ENCODE results near the gene CYP2C8.
"Not testable (repeated sequence)": the region's sequence is repeated elsewhere in the genome, so short reads cannot be mapped to it uniquely, and the experiment has no call there.

CYP2C8 gene

DNA sequence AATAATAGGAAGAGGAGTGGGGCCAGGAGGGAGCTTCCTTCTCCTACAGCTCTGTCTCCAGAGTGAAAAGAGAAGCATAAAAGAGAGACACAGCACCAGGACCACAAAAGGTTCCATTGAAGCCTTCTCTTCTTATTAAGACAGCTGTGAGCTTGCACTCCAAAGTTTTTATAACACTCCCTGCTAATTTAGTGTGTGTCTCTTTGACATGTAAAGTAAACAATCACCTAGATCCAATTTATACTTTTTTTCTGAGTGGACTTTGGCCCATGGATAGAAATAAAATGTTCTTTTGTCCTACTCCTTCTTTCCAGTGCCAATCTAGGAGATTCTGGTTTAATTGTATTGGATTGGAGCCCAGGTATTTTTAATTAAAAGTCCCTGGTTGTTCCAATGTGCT, at the start of gene CYP2C8:
Gene CYP2C8 (minus strand): TSS at position 212 of the 400 bp plus-strand sequence. CDS start 95 bp downstream, at position 117.
- DNase-seq, result no peak

DNA sequence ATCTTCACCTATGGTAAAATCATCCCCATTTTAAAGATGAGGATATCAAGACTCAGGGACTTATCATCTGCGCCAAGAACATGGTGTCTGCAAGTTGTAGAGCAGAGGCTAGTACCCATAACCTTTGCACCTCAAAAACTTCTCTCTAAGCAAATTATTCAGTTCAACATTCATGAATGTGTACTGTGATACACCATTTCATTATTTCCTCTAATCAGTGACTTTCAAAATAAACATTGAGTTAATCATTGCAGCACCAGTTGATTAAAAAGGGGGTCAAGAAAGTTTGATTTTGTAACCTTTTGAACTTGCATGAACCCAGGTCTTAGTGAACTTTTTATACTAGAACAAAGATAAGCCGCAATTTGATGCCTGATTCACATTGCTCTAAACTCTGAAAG, 47.6 kb upstream of the CYP2C8 start:
- no peak for DNase-seq

DNA sequence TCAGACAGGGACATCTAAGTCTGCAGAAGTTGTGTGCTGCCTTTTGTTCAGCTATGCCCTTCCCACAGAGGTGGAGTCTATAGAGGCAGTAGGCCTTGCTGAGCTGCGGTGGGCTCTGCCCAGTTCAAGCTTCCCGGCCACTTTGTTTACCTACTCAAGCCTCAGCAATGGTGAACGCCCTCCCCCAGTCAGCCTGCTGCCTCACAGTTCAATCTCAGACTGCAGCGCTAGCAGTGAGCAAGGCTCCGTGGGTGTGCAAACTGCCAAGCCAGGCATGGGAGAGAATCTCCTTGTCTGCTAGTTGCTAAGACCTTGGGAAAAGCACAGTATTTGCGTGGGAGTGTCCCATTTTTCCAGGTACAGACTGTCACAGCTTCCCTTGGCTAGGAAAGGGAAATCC, 41.5 kb upstream of the CYP2C8 start:
- DNase-seq, result not testable (repeated sequence)

DNA sequence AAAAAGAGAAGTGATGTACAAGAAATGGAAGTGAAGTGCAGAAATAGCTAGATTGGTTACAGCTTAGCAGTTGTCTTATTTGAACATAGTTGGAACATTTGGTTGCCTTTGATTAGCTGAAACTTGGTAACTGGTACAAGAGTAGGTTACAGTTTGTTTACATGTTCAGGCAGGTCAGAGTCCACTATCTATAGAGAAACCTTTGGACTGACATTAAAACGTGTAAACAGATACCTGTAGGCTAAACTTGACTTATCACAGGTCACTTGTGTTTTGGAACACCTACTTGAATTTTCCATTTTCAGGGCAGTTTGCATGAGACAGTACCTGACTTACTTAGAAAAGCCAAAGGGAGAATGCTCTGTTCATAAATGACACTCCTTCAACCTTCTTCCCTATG, 28.5 kb upstream of the CYP2C8 start:
- DNase-seq, result no peak

DNA sequence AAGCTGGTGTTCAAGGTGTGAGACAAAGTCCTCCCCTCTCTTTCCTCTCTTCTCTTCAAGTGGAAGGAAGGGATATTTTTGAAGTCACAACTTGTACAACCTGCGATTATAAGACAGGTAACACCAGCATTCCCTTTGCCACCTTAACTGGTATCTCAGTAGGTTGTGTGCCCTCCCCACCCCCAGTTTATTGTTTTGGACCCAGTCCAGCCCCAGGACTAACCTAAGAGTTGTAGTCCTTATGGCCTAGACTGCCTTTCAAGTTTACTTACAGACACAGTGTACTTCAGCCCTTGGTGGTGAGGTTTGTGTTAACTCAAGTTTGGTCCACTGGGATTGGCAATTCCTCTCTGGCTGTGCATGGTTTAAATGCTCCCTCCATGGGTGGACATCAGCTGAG, 26.8 kb upstream of the CYP2C8 start:
- DNase-seq, result no peak

DNA sequence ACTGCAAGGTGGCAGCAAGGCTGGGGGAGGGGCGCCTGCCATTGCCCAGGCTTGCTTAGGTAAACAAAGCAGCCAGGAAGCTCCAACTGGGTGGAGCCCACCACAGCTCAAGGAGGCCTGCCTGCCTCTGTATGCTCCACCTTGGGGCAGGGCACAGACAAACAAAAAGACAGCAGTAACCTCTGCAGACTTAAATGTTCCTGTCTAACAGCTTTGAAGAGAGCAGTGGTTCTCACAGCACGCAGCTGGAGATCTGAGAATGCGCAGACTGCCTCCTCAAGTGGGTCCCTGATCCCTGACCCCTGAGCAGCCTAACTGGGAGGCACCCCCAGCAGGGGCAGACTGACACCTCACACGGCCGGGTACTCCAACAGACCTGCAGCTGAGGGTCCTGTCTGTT, 10.3 kb upstream of the CYP2C8 start:
- not testable (repeated sequence) for DNase-seq

DNA sequence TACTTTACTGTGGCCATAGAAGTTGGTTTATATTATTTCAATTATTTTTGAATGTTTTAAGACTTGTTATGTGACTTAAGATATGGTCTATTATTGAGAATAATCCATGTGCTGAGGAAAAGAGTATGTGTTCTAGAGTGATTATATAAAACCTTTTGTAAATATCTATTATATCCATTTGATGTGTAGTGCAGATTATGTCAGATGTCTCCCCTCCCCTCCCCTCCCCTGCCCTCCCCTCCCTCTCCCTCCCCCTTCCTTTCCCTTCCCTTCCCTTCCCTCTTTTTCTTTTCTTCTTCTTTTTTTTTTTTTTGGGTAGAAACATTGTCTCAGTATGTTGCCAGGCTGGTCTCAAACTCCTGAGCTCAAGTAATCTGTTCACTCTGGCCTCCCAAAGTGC, 8.3 kb upstream of the CYP2C8 start:
- DNase-seq, result no peak

DNA sequence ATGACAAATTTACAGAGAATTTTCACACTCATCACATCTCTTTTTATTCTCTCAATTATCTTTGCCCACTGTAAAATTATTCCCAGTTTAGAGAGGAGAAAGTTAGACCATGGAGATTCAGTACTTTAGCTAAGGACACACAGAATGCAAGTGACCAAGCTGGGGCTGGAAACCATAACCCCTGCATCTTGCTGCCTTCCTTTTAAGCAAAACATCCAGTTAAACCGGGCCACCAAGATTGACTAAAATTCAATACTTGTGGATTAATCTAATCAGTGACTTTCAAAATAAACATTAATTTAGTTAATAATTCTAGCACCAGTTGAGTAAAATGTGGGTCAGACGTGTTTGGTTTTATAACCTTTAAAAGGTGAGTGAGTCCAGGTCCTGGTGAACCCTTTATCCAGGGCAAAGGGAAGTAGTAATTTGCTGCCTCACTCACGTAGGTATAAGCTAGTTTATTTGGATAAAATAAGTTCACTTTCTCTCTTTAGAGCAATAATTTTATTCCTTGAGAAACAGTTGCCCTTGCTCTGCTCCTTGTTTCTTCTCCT, 1.9 kb upstream of the CYP2C8 start:
- DNase-seq, result no peak

DNA sequence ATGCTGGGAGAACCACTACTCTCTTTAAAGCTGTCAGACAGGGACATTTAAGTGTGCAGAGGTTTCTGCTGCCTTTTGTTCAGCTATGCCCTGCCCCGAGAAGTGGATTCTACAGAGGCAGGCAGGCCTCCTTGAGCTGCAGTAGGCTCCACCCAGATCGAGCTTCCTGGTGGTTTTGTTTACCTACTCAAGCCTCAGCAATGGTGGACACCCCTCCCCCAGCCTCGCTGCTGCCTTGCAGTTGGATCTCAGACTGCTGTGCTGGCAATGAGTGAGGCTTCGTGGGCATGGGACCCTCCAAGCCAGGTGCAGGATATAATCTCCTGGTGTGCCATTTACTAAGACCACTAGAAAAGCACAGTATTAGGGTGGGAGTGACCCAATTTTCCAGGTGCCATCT, 5.2 kb downstream of the CYP2C8 start:
- DNase-seq, result not testable (repeated sequence)

DNA sequence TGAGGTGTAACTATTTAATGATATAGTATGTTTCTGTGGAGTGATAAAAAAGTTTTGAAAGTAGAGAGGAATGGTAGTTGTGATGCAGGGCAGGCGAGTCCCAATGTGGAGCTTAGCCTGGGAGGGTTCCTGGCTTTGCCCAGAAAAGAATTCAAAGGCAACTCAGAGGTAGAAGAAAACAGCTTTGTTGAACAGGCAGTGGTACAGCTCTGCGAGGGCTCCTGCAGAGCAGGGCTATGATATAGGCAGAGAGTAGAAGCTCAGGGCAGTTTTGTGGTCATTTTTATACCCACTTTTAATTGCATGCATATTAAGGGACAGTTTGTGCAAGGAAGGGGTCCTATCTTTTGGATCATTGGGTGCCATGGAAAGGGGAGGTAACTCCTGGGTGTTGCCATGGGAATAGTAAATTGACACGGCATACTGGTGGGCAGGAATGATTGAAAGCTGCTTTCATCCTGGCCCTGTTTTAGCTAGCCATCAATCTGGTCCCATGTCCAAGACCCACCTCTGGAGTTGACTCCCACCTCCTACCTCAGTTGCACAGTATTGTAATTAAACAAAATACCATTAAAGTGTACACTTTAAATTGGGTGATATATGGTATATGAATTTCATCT, 12.4 kb downstream of the CYP2C8 start:
- DNase-seq, result no peak

DNA sequence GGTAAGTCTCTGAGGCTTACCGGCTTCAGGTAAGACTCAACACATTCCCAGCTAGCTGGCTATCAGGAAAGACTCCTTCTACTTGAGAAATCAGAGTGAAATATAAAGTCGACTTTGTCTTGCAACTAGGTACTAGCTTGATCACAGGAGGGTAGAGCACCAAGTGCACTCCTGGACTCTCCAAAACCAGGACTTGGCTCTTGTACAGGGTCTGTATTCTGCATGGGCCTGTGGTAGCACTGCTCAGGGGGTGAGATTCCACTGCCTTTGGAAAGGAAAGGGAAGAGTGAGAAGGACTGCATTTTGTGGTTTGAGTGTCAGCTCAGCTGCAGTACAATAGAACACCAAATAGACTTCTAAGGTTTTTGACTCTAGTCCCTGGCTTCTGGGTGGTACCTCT, 19.4 kb downstream of the CYP2C8 start:
- DNase-seq, result no peak

DNA sequence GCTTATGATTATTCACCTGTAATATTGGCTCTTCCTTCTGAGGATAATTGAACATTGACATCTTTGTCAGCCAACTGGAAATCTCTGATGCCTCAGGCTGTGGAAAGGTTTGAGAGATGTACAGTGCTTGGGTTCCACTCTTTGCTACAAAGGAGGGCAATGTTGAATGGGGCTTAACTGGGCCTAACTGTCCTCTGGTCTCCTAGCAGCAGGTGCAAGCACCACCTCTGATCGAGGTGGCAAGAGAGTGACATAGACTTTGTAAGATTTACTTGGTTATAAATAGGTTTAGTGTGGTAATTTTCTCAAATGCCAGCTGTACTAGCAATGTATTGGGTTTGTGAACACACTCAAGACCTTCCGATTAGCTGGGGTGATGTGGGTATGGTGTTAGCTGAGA, 21.1 kb downstream of the CYP2C8 start:
- no peak for DNase-seq

DNA sequence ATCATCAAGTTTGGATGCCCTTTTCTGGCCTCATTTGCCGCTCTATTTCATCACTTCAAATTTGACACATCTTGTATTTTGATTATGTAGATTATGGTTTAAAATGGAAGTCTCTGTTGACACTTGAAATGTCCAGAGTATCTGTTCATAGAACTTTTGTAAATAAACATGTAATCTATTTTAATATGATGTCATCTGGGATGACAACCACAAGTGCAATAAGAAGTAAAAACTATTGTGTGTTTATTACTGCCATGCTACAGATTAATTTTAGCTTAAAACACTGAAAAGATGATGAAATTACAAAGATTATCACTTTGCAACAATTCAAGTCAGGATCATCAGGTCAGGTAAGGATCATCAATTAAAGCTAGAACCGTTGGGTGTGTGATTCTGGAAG, 30.0 kb downstream of the CYP2C8 start:
- DNase-seq, result no peak

DNA sequence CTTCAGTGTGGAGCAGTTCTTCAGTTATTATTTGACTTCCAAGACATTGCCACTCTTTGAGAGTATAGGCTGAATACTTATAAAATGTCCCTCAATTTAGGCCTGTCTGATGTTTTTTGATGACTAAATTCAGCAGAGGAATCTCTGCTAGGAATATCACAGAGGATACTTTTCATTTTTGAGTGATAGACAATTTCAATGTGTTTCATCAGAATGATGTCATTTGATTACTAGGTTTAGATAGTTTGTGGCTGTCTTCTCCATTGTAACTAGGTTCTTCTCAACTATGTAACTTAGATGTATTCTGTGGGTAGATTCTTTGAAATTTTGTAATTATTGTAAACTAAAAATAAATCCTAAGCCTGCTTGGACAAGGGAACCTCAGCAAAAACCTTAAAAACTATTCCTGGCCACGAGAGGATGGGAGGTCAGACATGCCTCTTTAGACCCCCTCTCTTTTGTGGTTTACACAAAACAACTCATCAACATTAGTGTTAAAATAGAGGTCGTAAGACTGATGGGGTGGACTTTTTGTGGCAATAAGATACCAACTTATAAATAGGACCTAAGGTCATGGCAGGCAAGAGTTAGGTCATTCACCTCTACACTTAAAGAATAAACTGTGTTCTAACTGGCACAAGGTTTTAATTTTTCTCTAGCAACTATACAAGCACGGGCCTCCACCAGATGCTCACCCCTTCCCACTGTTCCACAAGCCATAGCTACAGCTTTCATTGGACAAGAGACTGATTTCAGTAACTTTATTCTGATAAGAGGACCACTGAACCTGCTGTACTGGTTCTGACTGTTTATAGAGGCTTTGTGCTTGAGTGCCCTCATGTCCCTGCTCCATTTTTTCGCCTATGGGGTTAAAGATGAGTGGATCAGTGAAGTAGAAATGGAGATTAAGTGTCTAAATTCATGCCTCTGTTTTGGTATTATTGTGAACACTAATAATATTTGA, 33.7 kb downstream of the CYP2C8 start:
- no peak for DNase-seq

DNA sequence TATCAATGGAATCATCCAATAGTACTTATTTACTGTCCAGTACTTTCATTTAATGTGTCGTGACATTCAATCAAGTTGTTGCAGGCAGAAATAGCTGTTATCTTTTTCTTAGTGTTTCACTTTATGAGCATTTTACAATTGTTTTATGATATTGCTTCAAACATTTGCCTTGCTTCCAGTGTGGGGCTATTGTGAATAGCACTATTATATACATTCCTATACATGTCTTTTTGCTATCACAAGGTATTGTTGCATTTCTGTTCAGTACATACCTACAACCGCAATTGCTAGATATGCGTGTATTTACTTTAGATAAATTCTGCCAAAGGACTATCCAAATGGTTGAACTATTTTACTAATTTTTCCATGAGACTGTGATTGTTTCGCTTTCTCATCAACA, 34.9 kb downstream of the CYP2C8 start:
- DNase-seq, result no peak

DNA sequence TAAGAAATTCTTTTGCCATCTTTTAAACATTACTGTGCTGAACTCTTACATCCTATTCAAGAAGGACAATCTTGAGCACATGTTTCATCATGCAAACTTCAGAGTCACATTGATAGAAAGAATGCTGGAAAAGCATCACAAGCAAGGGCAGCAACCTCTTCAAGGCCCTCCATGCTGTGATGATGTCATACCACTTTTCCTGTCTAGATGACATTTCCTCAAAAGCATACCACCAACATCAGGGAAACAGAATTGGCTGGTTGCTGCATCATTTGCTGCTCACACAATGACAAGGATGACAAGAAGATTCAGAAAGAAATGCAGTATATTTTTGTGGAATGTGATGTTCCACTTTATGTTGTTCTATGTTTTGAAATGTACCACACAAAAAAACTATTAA, 37.6 kb downstream of the CYP2C8 start:
- no peak for DNase-seq

DNA sequence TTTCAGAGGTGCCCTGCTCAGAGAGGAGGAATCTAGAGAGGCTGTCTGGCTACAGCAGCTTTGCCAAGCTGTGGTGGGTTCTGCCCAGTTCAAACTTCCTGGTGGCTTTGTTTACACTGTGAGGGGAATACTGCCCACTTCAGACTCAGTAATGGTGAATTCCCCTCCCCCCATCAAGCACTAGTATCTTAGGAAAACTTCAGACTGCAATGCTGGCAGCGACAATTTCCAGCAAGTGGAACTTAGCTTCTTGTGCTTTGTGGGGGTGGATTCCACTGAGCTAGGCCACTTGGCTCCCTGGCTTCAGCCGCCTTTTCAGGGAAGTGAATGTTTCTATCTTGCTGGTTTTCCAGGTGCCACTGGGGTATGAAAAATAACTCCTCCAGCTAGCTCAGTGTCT, 42.8 kb downstream of the CYP2C8 start:
- DNase-seq, result no peak

DNA sequence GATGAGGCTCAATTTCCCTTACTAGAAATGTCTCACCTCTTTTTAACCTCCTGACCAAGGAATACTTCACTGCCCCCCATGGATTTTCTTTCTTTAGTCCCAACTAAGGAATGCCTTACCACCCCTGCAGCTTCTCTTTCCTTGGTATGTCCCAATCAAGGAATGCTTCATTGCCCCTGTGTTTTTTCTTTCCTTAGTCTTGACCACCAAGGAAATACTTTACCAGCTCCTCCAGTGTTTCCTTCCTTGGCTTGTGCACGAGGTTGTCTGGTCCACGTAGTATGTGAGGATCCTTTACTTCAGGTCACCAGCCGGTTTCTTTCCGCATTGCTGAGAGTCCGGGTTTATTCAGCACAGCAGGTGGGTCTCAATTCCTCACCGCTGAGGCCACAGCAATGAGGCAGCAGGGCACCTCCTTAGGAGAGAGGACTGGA, 71.5 kb downstream of the CYP2C8 start:
- no peak for DNase-seq

DNA sequence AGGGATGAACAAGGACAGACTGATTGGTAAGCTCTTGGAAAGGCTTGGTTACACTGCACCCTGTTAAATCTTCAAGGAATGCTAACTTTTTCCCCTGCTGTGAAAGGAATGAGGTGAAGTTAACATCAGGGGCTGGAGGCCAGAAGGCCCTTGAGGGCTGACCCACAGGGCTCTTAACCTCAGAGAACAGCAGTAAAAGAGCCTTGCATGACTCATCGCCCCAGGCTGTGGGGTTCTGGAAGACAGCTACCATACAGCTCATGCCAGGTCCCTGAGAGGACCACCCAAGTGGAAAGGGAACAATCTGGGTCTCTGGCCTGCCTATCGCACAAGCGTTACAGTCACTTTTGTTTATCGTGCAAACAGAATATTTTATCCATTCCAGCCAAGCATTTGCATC, 76.5 kb downstream of the CYP2C8 start:
- DNase-seq, result no peak

DNA sequence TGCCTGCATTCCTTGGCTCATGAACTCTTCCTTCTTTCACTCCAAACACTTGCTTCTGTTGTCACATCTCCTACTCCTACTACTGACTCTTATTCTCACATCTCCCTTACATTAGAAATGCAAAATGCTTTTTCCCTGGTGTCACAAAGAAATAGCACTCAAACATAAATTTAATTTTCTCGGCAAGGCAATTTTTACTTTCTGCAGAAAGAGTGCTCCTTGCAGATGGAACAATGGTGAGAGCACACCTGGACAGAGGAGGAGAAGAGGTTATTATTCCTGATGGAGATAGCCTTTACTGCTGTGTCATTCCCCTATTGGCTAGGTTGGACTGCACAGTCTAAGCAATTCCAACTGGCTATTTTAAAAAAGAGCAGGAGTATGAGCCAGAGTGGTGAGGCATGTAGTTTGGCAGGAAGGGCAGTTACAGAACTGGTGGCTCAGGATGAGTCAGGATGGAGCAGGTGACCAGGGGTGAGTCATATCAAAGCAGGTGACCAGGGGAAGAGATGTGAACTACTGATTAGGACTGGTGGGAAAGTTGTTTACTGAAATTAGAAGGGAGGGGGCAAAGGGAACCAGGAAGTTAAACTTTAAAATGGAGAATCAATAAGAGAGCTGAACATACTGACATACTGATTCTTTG, 77.9 kb downstream of the CYP2C8 start:
- no peak for DNase-seq

DNA sequence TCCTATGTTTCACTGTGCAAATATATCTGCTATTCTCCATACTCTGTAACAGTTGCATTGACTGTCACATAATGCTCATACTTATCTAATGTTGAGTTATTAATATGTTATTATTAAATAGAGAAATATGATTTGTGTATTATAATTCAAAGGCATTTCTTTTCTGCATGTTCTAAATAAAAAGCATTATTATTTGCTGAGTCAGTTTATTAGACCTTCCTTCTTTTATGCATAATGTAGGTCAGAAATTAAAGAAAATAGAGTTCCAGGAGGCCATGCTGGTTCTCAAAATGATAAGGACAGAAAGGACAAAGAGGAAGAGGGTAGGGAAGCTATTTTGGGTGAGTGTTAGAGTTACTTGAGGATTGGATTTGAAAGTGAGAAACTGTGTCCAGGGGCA, 80.1 kb downstream of the CYP2C8 start:
- no peak for DNase-seq
